ENCODE data around the gene AREL1. TPM values are rescaled to one million over a fixed set of nuclear protein-coding genes. Genes with fewer than 3 reads are reported as not detected.

AREL1 gene
- total RNA-seq, 1 experiment from 2014 or later, result 34.2 TPM

- no CpG with 5 or more reads among the region's 2 CpGs for WGBS (ENCODE audit: extremely low coverage, insufficient read length, low lambda C conversion rate)
- H3K79me2 ChIP-seq (ENCODE audit: insufficient read depth, low read length), result peaks cover 5% of the 10 kb centered on the region; the same call in 1 of the 2 replicates
Observed at GRCh38 chr14:74697543-74697942, 15.3 kb downstream of the AREL1 start.

More at GRCh38 chr14:74697543-74697942, 15.3 kb downstream of the AREL1 start:
- Histone ChIP-seq H3K9ac (ENCODE audit: extremely low read depth, insufficient read length, low read length) (no peak overlapping the region), H3K4me1 (ENCODE audit: insufficient read depth, low read length) (no peaks in the 10 kb centered on the region), H2BK20ac (ENCODE audit: low read depth, low read length, poor library complexity, severe bottlenecking) (no peak overlapping the region), H2AFZ (ENCODE audit: low read length) (no peak overlapping the region), H3K4me2 (ENCODE audit: insufficient read depth, insufficient read length, low read length) (no peak overlapping the region), H3K14ac (ENCODE audit: insufficient read depth, low read length) (no peak overlapping the region), H3K27ac (ENCODE audit: insufficient read length, low read depth, low read length) (no peak overlapping the region), H3T11ph (ENCODE audit: low read length) (no peak overlapping the region), H2BK12ac (ENCODE audit: insufficient read length, low read depth, low read length) (no peak overlapping the region), H3K18ac (ENCODE audit: insufficient read length, low read depth, low read length) (no peak overlapping the region), H4K91ac (ENCODE audit: insufficient read length, low read depth, low read length) (no peak overlapping the region), H3K23ac (ENCODE audit: insufficient read length, low read depth, low read length) (no peak overlapping the region), H4K5ac (ENCODE audit: insufficient read length, low read depth, low read length) (no peak overlapping the region), H3K9me3 (ENCODE audit: control insufficient read depth, low read depth, low read length) (no peaks in the 10 kb centered on the region), H4K8ac (replicated peaks; ENCODE audit: insufficient read length, low read depth, low read length) (no peak overlapping the region), H4K20me1 (ENCODE audit: control insufficient read depth, insufficient read depth, insufficient read length) (no peaks in the 10 kb centered on the region), H3K56ac (ENCODE audit: insufficient read length, low read depth, low read length) (no peak overlapping the region), H2BK5ac (ENCODE audit: insufficient read length, low read length) (no peak overlapping the region), H3K79me1 (ENCODE audit: insufficient read depth, low read depth, low read length, poor library complexity, severe bottlenecking) (peaks cover 3% of the 10 kb centered on the region), H2BK15ac (ENCODE audit: low read depth, low read length) (no peak overlapping the region), H2AK5ac (ENCODE audit: insufficient read length, low read length) (no peak overlapping the region), H3K4ac (ENCODE audit: low read depth, low read length) (no peak overlapping the region), H3K23me2 (ENCODE audit: insufficient read length, low read depth, low read length, poor library complexity, severe bottlenecking) (no peaks in the 10 kb centered on the region), H2BK120ac (ENCODE audit: low read depth, low read length, poor library complexity, severe bottlenecking) (no peak overlapping the region), H3K27me3 (ENCODE audit: insufficient read depth, low read length) (no peaks in the 10 kb centered on the region)
- TF ChIP-seq, protein P1, sequence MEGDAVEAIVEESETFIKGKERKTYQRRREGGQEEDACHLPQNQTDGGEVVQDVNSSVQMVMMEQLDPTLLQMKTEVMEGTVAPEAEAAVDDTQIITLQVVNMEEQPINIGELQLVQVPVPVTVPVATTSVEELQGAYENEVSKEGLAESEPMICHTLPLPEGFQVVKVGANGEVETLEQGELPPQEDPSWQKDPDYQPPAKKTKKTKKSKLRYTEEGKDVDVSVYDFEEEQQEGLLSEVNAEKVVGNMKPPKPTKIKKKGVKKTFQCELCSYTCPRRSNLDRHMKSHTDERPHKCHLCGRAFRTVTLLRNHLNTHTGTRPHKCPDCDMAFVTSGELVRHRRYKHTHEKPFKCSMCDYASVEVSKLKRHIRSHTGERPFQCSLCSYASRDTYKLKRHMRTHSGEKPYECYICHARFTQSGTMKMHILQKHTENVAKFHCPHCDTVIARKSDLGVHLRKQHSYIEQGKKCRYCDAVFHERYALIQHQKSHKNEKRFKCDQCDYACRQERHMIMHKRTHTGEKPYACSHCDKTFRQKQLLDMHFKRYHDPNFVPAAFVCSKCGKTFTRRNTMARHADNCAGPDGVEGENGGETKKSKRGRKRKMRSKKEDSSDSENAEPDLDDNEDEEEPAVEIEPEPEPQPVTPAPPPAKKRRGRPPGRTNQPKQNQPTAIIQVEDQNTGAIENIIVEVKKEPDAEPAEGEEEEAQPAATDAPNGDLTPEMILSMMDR (conservative IDR thresholded peaks at IDR 0.05), result no peak
- H3K9me3 Mint-ChIP-seq, result peaks cover 9 to 14% of the 10 kb centered on the region in 2 experiments
- no peak for DNase-seq
- no peaks in the 10 kb centered on the region for H3K4me1 Mint-ChIP-seq
- H3K36me3 Mint-ChIP-seq (ENCODE audit: insufficient read depth in 1 of 3, low read depth in 3 of 3), result peaks cover 19 to 25% (median 19%) of the 10 kb centered on the region in 3 experiments
- peak overlapping the region in 1 of 3 experiments; percentile 58; a peak in 1 of 7 replicates for H3K27ac Mint-ChIP-seq
- H3K27me3 Mint-ChIP-seq (ENCODE audit: low read depth), result no peaks in the 10 kb centered on the region
- no peak overlapping the region for H3K4me3 Mint-ChIP-seq
